HepG2 (cell line): ENCODE results near the gene NOTCH3.
A peak's percentile ranks its signal among the peaks of the same experiment; 100 is the strongest.

Experiments
- KAT7 ChIP-seq: IDR thresholded peaks from 2 replicates; pipeline ENCODE4 v1.6.1; 2018; ENCODE audit warnings: borderline replicate concordance, missing compliant biosample characterization
- MIER3 ChIP-seq: IDR thresholded peaks from 2 replicates; pipeline ENCODE4 v1.6.1; 2016; ENCODE audit warnings: missing compliant biosample characterization, borderline replicate concordance
- POLR2A ChIP-seq, 2 experiments: IDR thresholded peaks; 2 replicates each; pipeline ENCODE4 v1.6.1; 2011; ENCODE audit warnings: low read depth in 2 of 2, low read length in 2 of 2, mild to moderate bottlenecking in 1 of 2, moderate library complexity in 1 of 2; ENCODE audit not compliant: insufficient read depth in 1 of 2
- POLR2AphosphoS5 ChIP-seq: IDR thresholded peaks from 2 replicates; pipeline ENCODE4 v1.6.1; 2012; ENCODE audit warnings: low read depth, low read length
- PTBP1 ChIP-seq: fragments of 200-400 bp; formaldehyde crosslinking; IDR thresholded peaks from 2 replicates; pipeline ENCODE4 v1.6.1; 2018; ENCODE audit warnings: low read length, low read depth; ENCODE audit not compliant: poor library complexity, severe bottlenecking
- TF ChIP-seq, protein P1 (sequence below): IDR thresholded peaks from 2 replicates; pipeline ENCODE4 v1.6.1; 2016; ENCODE audit warnings: missing genetic modification reagents, missing compliant biosample characterization
- TF ChIP-seq, protein P2 (sequence below): sonication (generic); formaldehyde crosslinking; IDR thresholded peaks from 2 replicates; pipeline ENCODE4 v1.4.0; 2020; ENCODE audit warnings: missing genetic modification reagents

DNA sequence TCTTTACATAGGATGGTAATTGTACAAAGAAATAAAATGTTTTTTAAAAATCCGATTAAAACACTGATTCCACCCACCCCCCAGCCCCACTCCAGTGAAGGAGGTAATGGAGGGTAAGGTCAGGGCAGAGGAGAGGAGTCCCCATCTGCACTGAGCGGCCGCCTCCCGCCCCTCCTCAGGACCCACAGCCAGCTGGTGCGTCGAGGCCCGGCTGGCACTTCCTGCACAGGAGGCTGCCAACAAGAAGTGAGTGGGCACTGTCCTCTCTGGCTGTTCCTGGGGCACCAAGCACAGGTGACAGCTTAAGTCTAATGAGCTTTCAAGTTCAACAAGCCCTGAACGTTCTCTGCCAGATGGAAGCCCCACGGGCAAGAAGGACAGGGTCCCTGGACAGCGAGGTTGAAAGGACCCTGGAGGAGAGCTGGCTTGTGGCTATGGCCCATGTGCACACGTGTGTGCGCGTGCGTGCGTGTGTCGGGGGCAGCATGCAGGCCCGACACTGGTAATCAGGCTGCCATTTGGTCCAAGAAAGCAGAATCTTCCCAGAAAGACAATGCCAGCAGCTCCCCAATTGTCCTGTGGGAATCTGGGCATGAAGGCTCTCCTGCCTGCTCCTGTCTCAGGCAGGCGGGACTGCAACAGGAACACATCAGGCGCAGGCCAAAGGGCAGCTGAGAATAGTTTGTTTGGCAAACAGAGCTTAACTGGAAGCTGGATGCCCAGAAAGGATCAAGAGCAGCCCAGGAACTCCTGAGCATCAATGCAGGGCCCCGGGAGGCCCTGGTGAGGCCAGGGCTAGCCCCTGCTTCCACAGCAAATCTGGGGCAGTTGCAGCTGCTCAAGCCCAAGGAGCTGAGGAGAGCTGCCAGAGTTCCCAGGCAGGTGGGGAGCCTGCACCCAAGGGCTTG is 46.6 kb upstream of the NOTCH3 start:
- TF ChIP-seq, protein P1, sequence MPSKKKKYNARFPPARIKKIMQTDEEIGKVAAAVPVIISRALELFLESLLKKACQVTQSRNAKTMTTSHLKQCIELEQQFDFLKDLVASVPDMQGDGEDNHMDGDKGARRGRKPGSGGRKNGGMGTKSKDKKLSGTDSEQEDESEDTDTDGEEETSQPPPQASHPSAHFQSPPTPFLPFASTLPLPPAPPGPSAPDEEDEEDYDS: no peak
- TF ChIP-seq POLR2A (IDR thresholded peaks at IDR 0.05; ENCODE audit: insufficient read depth in 1 of 2, low read depth in 2 of 2, low read length in 2 of 2): no peak
- TF ChIP-seq, protein P2, sequence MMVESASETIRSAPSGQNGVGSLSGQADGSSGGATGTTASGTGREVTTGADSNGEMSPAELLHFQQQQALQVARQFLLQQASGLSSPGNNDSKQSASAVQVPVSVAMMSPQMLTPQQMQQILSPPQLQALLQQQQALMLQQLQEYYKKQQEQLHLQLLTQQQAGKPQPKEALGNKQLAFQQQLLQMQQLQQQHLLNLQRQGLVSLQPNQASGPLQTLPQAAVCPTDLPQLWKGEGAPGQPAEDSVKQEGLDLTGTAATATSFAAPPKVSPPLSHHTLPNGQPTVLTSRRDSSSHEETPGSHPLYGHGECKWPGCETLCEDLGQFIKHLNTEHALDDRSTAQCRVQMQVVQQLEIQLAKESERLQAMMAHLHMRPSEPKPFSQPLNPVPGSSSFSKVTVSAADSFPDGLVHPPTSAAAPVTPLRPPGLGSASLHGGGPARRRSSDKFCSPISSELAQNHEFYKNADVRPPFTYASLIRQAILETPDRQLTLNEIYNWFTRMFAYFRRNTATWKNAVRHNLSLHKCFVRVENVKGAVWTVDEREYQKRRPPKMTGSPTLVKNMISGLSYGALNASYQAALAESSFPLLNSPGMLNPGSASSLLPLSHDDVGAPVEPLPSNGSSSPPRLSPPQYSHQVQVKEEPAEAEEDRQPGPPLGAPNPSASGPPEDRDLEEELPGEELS (CRISPR knock-in tag): peak; percentile 56
- TF ChIP-seq PTBP1: no peak
- no peak for TF ChIP-seq POLR2AphosphoS5
- no peak for TF ChIP-seq MIER3 (CRISPR knock-in tag)
- no peak for TF ChIP-seq KAT7
